AG04450 (cell line): ENCODE results near the gene SUSD4. TPM values are rescaled to one million over a fixed set of nuclear protein-coding genes. Genes with fewer than 3 reads are reported as not detected.

Experiments used
- CTCF ChIA-PET: fragments of 300-600, 350-600 bp; formaldehyde crosslinking; extraction: SDS; loops from one replicate; lab custom pipeline; 2022; ENCODE audit warnings: antibody characterized with exemption, inconsistent platforms; lab: Charles Lee
- POLR2A ChIA-PET: fragments of 350-600 bp; formaldehyde crosslinking; extraction: SDS; loops from one replicate; lab custom pipeline; 2021; ENCODE audit warnings: antibody characterized with exemption, inconsistent platforms; lab: Yijun Ruan, JAX
- DNase-seq: peaks from one replicate; pipeline ENCODE4 v3.0.0-alpha.2; 2011; ENCODE audit warnings: low read depth, low spot score
- H3K27ac ChIP-seq: one replicate; pipeline ENCODE4 v1.5.1; 2012; ENCODE audit warnings: low read depth, low read length, control low read depth
- H3K27me3 ChIP-seq: one replicate; pipeline ENCODE4 v1.6.0; 2012; ENCODE audit warnings: low read length; ENCODE audit not compliant: control insufficient read depth, insufficient read depth
- H3K4me3 ChIP-seq: 2 replicates; pipeline ENCODE4 v1.5.1; 2011; ENCODE audit warnings: mild to moderate bottlenecking, low read depth, low read length, control low read depth
- H3K9me3 ChIP-seq: 2 replicates; pipeline ENCODE4 v1.5.1; 2012; ENCODE audit warnings: low read length; ENCODE audit not compliant: control insufficient read depth, insufficient read depth
- polyA plus RNA-seq: library from polyadenylated mRNA; depleted of rRNA; stranded (reverse); fragments of >200 nt; gene quantifications from 2 replicates; pipeline ENCODE4 v1.2.3, GENCODE V29; 2011
- TF ChIP-seq, protein P1 (sequence below): IDR thresholded peaks from 2 replicates; pipeline ENCODE4 v1.5.1; 2011; ENCODE audit warnings: low read depth, low read length, control low read depth, inconsistent platforms

SUSD4 gene
- polyA plus RNA-seq, 1 experiment = 0.29 TPM

DNA sequence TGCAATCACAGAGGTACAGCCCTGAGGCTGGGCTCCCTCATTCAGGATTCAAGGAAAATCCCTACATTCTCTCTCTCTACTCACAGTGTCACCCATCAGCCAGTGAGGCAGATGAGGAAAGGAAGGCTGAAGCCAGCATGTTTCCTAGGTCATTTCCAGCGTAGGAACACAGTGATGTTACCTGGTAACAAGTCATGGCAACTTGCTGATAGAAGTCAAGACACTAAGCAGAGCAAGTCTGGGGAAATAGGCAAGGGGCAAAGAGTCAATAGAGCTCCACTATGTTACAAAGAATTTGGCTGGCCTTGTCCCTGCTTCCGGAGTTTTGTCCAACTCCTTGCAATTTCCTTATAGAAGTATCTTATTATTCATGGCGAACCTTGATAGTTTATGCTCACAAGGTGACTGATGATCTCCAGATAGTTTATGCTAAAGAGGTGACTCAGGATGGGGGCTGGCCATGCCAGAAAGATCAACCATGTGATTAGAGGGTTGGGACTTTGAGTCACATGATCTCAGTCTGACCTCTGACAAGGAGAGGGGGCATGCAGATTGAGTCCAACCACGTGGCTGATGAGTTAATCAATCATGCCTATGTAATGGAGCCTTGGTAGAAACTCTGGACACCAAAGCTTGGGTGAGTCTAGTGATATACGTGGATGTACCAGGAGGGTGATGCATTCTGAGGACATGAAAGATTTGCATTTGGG is 51.1 kb downstream of the SUSD4 start:
- H3K27me3 ChIP-seq = no peaks in the 10 kb centered on the region
- CTCF ChIA-PET = interaction anchor here (1.3 kb wide), 1 partner anchor 179 kb away, joined by 4 read pairs; no protein-coding TSS in a partner anchor
- no peak overlapping the region for H3K4me3 ChIP-seq
- POLR2A ChIA-PET = no interaction called here
- H3K27ac ChIP-seq = no peak overlapping the region
- TF ChIP-seq, protein P1, sequence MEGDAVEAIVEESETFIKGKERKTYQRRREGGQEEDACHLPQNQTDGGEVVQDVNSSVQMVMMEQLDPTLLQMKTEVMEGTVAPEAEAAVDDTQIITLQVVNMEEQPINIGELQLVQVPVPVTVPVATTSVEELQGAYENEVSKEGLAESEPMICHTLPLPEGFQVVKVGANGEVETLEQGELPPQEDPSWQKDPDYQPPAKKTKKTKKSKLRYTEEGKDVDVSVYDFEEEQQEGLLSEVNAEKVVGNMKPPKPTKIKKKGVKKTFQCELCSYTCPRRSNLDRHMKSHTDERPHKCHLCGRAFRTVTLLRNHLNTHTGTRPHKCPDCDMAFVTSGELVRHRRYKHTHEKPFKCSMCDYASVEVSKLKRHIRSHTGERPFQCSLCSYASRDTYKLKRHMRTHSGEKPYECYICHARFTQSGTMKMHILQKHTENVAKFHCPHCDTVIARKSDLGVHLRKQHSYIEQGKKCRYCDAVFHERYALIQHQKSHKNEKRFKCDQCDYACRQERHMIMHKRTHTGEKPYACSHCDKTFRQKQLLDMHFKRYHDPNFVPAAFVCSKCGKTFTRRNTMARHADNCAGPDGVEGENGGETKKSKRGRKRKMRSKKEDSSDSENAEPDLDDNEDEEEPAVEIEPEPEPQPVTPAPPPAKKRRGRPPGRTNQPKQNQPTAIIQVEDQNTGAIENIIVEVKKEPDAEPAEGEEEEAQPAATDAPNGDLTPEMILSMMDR = no peak
- no peaks in the 10 kb centered on the region; the same call in 1 of the 2 replicates for H3K9me3 ChIP-seq
- DNase-seq = no peak

- CTCF ChIA-PET = interaction anchor here (1.3 kb wide), 1 partner anchor 179 kb away, joined by 4 read pairs; no protein-coding TSS in a partner anchor
- Histone ChIP-seq H3K9me3 (no peaks in the 10 kb centered on the region; the same call in 1 of the 2 replicates), H3K4me3 (no peak overlapping the region), H3K27me3 (no peaks in the 10 kb centered on the region), H3K27ac (no peak overlapping the region)
- POLR2A ChIA-PET = no interaction called here
- DNase-seq = no peak
- TF ChIP-seq, protein P1 = no peak
These were observed 51.7 kb downstream of the SUSD4 start for GRCh38 chr1:223312273-223312672.

GRCh38 chr1:223311826-223312225 is 52.1 kb downstream of the SUSD4 start:
- Histone ChIP-seq H3K4me3 (no peak overlapping the region), H3K27ac (no peak overlapping the region), H3K27me3 (no peaks in the 10 kb centered on the region), H3K9me3 (no peaks in the 10 kb centered on the region; the same call in 1 of the 2 replicates)
- POLR2A ChIA-PET = no interaction called here
- CTCF ChIA-PET = interaction anchor here (1.3 kb wide), 1 partner anchor 178 kb away, joined by 4 read pairs; no protein-coding TSS in a partner anchor
- TF ChIP-seq, protein P1 = no peak
- no peak for DNase-seq

GRCh38 chr1:223308136-223308535 is 55.8 kb downstream of the SUSD4 start:
- ChIA-PET CTCF (interaction anchor here (0.7 to 1.0 kb wide), 2 partner anchors 104 to 184 kb away, joined by 3 read pairs; no protein-coding TSS in a partner anchor), POLR2A (no interaction called here)
- no peak for DNase-seq

More at GRCh38 chr1:223308136-223308535, 55.8 kb downstream of the SUSD4 start:
- TF ChIP-seq, protein P1 = no peak
- no peaks in the 10 kb centered on the region for H3K9me3 ChIP-seq
- no peak overlapping the region for H3K27ac ChIP-seq
- no peak overlapping the region for H3K4me3 ChIP-seq
- no peaks in the 10 kb centered on the region for H3K27me3 ChIP-seq
